Neuronal stem cell (in vitro differentiated cells): ENCODE data around the gene CRIP3.

ENCODE experiments used
- DNase-seq: peaks from one replicate; pipeline ENCODE4 v3.0.0-alpha.2; 2013; ENCODE audit warnings: low spot score
- H2AFZ ChIP-seq: one replicate; pipeline ENCODE4 v1.6.1; 2013; ENCODE audit warnings: mild to moderate bottlenecking, low read length, inconsistent platforms
- H2AK5ac ChIP-seq: 2 replicates; pipeline ENCODE4 v1.6.1; 2013; ENCODE audit warnings: low read depth, mild to moderate bottlenecking, inconsistent platforms, low read length, moderate library complexity, mixed read lengths
- H2BK120ac ChIP-seq: 2 replicates; pipeline ENCODE4 v1.6.1; 2013; ENCODE audit warnings: low read depth, mild to moderate bottlenecking, inconsistent platforms, low read length, moderate library complexity, mixed read lengths
- H2BK12ac ChIP-seq: one replicate; pipeline ENCODE4 v1.6.1; 2013; ENCODE audit warnings: low read length, inconsistent platforms
- H2BK15ac ChIP-seq: 2 replicates; pipeline ENCODE4 v1.6.1; 2013; ENCODE audit warnings: mild to moderate bottlenecking, low read length, inconsistent platforms, mixed read lengths
- H2BK5ac ChIP-seq: one replicate; pipeline ENCODE4 v1.6.1; 2013; ENCODE audit warnings: inconsistent platforms, mild to moderate bottlenecking, low read length, moderate library complexity
- H3K14ac ChIP-seq: one replicate; pipeline ENCODE4 v1.6.1; 2013; ENCODE audit warnings: low read length, inconsistent platforms
- H3K18ac ChIP-seq: 2 replicates; pipeline ENCODE4 v1.6.1; 2013; ENCODE audit warnings: low read length, inconsistent platforms
- H3K23ac ChIP-seq: 2 replicates; pipeline ENCODE4 v1.6.1; 2013; ENCODE audit warnings: low read depth, mild to moderate bottlenecking, mixed read lengths, low read length, inconsistent platforms; ENCODE audit not compliant: poor library complexity
- H3K27ac ChIP-seq: replicated peaks from 3 replicates; pipeline ENCODE4 v1.5.1; 2013; ENCODE audit warnings: low read length, inconsistent platforms
- H3K27me3 ChIP-seq, 3 experiments: 2 replicates each; pipeline ENCODE4 v1.6.1; 2013; ENCODE audit warnings: low read length in 3 of 3, mild to moderate bottlenecking in 2 of 3, inconsistent platforms in 1 of 3, low read depth in 1 of 3, mixed read lengths in 1 of 3, moderate library complexity in 1 of 3; ENCODE audit not compliant: control insufficient read depth in 3 of 3, insufficient read depth in 3 of 3
- H3K36me3 ChIP-seq, 2 donors: replicated peaks in 1 of 2; 2 replicates each; pipeline ENCODE4 v1.6.1; 2013; ENCODE audit warnings: low read length in 2 of 2; ENCODE audit not compliant: control insufficient read depth in 2 of 2, insufficient read depth in 2 of 2
- H3K4ac ChIP-seq: 2 replicates; pipeline ENCODE4 v1.6.1; 2013; ENCODE audit warnings: inconsistent platforms, mild to moderate bottlenecking, low read length, moderate library complexity
- H3K4me1 ChIP-seq, 2 donors: 1 replicate in 1 of 2; 2 replicates in 1 of 2; pipeline ENCODE4 v1.6.1; 2013; ENCODE audit warnings: low read length in 2 of 2, low read depth in 1 of 2; ENCODE audit not compliant: control insufficient read depth in 2 of 2, insufficient read depth in 1 of 2
- H3K4me2 ChIP-seq: one replicate; pipeline ENCODE4 v1.6.1; 2013; ENCODE audit warnings: mild to moderate bottlenecking, low read length, inconsistent platforms; ENCODE audit not compliant: insufficient read depth, poor library complexity, severe bottlenecking
- H3K4me3 ChIP-seq, 2 donors: 2 replicates each; pipeline ENCODE4 v1.5.1; 2013; ENCODE audit warnings: low read length in 2 of 2, mild to moderate bottlenecking in 2 of 2, inconsistent platforms in 1 of 2, moderate library complexity in 1 of 2
- H3K79me1 ChIP-seq: one replicate; pipeline ENCODE4 v1.6.1; 2013; ENCODE audit warnings: low read depth, mild to moderate bottlenecking, inconsistent platforms, low read length, moderate library complexity
- H3K9ac ChIP-seq: one replicate; pipeline ENCODE4 v1.6.1; 2013; ENCODE audit warnings: mild to moderate bottlenecking, low read depth, low read length, inconsistent platforms; ENCODE audit not compliant: poor library complexity
- H3K9me3 ChIP-seq, 2 donors: replicated peaks in 1 of 2; 2 replicates each; pipeline versions ENCODE3 to v1.6.1; 2013; ENCODE audit warnings: low read length in 2 of 2, mild to moderate bottlenecking in 2 of 2, inconsistent platforms in 1 of 2, low read depth in 1 of 2, mixed read lengths in 1 of 2, moderate library complexity in 1 of 2; ENCODE audit not compliant: control insufficient read depth in 2 of 2, insufficient read depth in 1 of 2
- H4K8ac ChIP-seq: one replicate; pipeline ENCODE4 v1.6.1; 2013; ENCODE audit warnings: low read depth, mild to moderate bottlenecking, inconsistent platforms, low read length, moderate library complexity
- H4K91ac ChIP-seq: one replicate; pipeline ENCODE4 v1.6.1; 2013; ENCODE audit warnings: low read length, low read depth, mild to moderate bottlenecking, inconsistent platforms; ENCODE audit not compliant: poor library complexity
- WGBS, 2 donors: extraction: QIAGEN DNeasy Blood & Tissue Kit; methylation state at CpG; one replicate each; pipeline ENCODE4 v1.1.7; 2013; ENCODE audit warnings: missing lambda C conversion rate in 2 of 2, mixed read lengths in 1 of 2; ENCODE audit not compliant: insufficient read length in 2 of 2, insufficient replicate concordance in 1 of 2; ENCODE audit errors: extremely low coverage in 2 of 2; 5-methylcytosine and 5-hydroxymethylcytosine counted together

Gene CRIP3

DNA sequence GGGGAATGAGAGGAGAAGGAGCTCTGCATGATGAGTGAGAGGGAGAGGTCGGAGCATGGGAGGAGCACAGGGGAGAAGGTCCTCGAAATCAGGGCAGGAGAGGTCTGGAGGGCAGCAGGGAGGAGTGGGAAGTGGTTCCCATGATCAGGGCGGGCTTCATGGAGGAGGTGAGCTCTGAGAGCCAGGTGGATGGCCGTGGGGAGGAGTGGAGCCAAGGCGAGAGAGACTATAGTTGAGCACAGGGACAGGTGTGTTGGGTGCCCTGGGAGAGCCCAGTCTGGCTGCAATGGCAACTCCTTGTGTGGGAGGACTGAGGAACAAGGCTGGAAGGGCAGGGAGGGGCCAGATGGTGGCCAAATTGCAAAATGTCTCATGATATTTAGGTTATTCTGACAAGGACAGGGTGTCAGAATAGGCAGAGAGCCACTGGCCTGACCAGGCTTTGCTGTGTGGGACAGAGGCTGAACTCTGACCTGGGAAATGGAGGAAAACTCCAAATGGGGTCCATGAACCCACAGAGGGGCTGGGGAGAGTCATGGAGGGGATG, 44.0 kb downstream of the CRIP3 start:
- WGBS, 2 donors: no CpG with 5 or more reads among the region's 5 CpGs
- H3K4me3 ChIP-seq: no peak overlapping the region

DNA sequence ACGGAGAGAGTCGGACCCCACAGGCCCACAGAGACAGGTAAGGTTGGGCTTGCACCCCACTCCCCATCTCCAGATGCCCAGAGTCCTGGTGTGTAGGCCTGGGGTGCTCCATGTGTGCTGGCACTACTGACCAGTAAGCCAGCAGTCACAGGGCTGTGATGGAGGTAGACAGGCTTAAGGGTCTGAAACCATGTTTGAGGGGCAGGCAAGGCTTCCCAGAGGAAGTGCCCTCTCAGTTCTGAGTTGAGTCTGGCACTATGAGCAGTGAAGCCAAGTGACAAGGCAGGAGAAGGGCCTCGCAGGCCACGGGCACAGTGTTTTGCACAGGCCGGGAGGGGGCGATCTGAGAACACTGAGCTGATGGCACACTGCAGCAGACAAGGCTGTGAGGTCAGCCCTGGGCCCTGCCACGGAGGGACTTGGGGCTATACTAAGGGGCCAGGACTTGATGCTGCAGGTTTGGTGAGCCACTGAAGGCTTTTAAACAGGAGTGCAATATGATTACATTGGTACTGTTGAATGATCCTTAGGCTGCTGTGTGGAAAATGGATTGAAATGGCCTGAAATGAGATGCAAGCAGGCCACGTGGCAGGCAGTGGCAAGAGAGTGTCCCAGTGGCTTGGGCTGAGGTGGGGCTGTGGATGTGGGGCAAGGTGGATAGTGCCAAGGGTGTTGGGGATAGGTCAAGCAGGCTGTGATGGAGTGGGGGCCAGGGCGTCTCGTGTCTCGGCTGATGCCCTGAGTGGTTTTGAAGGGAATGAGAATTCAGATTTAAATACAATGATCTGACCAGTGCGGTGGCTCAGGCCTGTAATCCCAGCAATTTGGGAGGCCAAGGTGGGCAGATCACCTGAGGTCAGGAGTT, 45.1 kb downstream of the CRIP3 start:
- no peak overlapping the region for H3K18ac ChIP-seq
- no peak overlapping the region for H3K4ac ChIP-seq
- H2AK5ac ChIP-seq: no peak overlapping the region
- H3K27me3 ChIP-seq: no peaks in the 10 kb centered on the region
- peak overlapping the region; percentile 0 for H2BK15ac ChIP-seq
- H2BK12ac ChIP-seq: no peak overlapping the region
- H3K9ac ChIP-seq: peak overlapping the region; percentile 17
- H4K91ac ChIP-seq: no peak overlapping the region
- no peaks in the 10 kb centered on the region for H3K79me1 ChIP-seq
- H3K4me2 ChIP-seq: no peak overlapping the region
- peak overlapping the region; percentile 55 for H2AFZ ChIP-seq
- H3K23ac ChIP-seq: no peak overlapping the region
- no peak overlapping the region for H2BK120ac ChIP-seq
- H3K4me3 ChIP-seq: peak overlapping the region in 1 of 2 donors; percentile 1
- H3K14ac ChIP-seq: no peak overlapping the region
- no peak for DNase-seq
- H4K8ac ChIP-seq: no peak overlapping the region
- H3K4me1 ChIP-seq: peaks cover 5 to 14% of the 10 kb centered on the region in 2 donors
- no peak overlapping the region for H3K27ac ChIP-seq
- H3K36me3 ChIP-seq: peaks cover 0 to 3% of the 10 kb centered on the region in 2 donors
- WGBS, 2 donors: no CpG with 5 or more reads among the region's 12 CpGs
- H3K9me3 ChIP-seq: no peaks in the 10 kb centered on the region
- no peak overlapping the region for H2BK5ac ChIP-seq

More for the DNA sequence above, 44.0 kb downstream of the CRIP3 start:
- Histone ChIP-seq H3K27me3 (peaks cover 0 to 4% (median 0%) of the 10 kb centered on the region in 3 experiments), H3K4me2 (no peak overlapping the region), H2AK5ac (no peak overlapping the region), H3K9me3 (no peaks in the 10 kb centered on the region), H3K27ac (no peak overlapping the region), H3K4ac (no peak overlapping the region), H3K14ac (no peak overlapping the region), H2BK5ac (no peak overlapping the region), H2BK12ac (no peak overlapping the region), H2BK120ac (no peak overlapping the region), H3K4me1 (peaks cover 11 to 14% of the 10 kb centered on the region in 2 donors), H3K9ac (no peak overlapping the region), H4K8ac (no peak overlapping the region), H3K36me3 (no peaks in the 10 kb centered on the region), H3K79me1 (no peaks in the 10 kb centered on the region), H3K23ac (peak overlapping the region; percentile 6), H3K18ac (peak overlapping the region; percentile 6), H4K91ac (no peak overlapping the region), H2BK15ac (no peak overlapping the region), H2AFZ (no peak overlapping the region)
- DNase-seq: no peak

DNA sequence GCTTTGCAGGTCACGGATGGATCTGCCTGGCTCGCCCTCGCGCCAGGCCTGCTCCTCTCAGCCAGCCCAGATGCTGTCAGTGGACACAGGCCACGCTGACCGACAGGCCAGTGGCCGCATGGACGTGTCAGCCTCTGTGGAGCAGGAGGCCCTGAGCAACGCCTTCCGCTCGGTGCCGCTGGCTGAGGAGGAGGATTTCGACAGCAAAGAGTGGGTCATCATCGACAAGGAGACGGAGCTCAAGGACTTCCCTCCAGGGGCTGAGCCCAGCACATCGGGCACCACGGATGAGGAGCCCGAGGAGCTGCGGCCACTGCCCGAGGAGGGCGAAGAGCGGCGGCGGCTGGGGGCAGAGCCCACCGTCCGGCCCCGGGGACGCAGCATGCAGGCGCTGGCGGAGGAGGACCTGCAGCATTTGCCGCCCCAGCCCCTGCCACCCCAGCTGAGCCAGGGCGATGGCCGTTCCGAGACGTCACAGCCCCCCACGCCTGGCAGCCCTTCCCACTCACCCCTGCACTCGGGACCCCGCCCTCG, 45.8 kb downstream of the CRIP3 start:
- Histone ChIP-seq H3K27me3 (no peaks in the 10 kb centered on the region), H3K27ac (no peak overlapping the region), H4K91ac (no peak overlapping the region), H4K8ac (no peak overlapping the region), H3K4me2 (no peak overlapping the region), H2BK120ac (no peak overlapping the region), H3K9ac (peak overlapping the region; percentile 78), H2BK15ac (peak overlapping the region; percentile 0), H3K18ac (no peak overlapping the region), H2BK12ac (peak overlapping the region; percentile 34), H3K4ac (no peak overlapping the region), H3K23ac (peak overlapping the region; percentile 61), H3K9me3 (no peaks in the 10 kb centered on the region), H2AK5ac (no peak overlapping the region), H3K4me1 (peaks cover 5 to 7% of the 10 kb centered on the region in 2 donors), H3K14ac (no peak overlapping the region), H3K4me3 (no peak overlapping the region), H3K36me3 (peaks cover under 1 to 3% of the 10 kb centered on the region in 2 donors), H2BK5ac (no peak overlapping the region), H3K79me1 (no peaks in the 10 kb centered on the region), H2AFZ (peak overlapping the region; percentile 55)
- no CpG with 5 or more reads among the region's 39 CpGs for WGBS, 2 donors
- DNase-seq: no peak
